GM21515 (cell line): ENCODE results near the gene TRIM65.
A peak's percentile ranks its signal among the peaks of the same experiment; 100 is the strongest.
"Not testable (repeated sequence)": the region's sequence is repeated elsewhere in the genome, so short reads cannot be mapped to it uniquely, and the experiment has no call there.

Experiments
- ATAC-seq: cut with Tn5 transposase; IDR thresholded peaks from one replicate; pipeline ENCODE4 v1.9.1; 2021; ENCODE audit not compliant: unreplicated experiment

Gene TRIM65

DNA sequence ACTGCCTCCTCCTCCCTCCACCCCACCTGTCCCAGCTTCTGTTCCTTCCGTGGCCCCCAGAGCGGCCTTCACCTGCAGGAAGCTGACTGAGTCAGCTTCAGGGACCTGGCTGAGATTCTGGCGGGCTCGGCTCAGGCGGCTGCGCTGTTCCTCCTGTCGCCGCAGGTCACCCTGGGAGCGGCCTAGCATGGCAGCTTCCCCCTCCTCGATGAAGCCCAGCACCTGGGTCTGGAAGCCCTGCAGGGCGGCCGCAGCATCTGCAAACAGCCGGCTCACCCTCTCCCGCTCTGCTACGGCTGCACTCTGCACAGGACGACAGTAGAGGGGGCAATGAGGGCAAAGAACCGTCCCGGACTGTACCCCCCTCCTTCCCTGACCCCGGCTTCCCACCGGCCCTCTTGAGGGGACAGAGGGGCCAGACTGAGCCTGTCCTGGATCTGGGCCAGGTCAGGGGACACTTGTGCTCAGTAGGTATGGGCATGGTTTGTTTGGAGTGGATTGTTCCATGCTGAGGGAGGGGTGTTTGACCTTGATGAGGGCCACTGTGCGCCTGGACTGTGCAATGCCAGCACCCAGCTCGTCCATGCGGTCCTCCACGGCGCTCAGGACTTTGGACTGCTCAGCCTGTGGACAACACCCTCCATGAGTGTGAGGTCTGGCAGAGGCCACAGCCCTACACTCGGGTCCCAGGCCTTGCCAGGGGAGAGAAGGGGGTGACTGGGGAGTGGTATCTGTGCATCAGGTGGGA is 20.4 kb downstream of the TRIM65 start:
- ATAC-seq, result no peak

DNA sequence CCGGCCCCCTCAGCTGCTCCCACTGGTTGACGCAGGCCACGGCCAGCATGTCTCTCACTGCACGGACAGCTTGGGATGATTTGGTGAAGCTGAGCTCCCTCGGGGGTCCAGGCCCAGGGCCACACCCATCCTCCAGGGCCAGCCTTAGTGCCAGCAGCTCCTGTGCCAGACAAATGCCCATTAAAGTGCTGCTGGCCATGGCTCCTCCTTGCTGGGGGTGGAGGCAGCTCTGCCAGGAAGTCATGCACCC is 20.9 kb downstream of the TRIM65 start:
- no peak for ATAC-seq

DNA sequence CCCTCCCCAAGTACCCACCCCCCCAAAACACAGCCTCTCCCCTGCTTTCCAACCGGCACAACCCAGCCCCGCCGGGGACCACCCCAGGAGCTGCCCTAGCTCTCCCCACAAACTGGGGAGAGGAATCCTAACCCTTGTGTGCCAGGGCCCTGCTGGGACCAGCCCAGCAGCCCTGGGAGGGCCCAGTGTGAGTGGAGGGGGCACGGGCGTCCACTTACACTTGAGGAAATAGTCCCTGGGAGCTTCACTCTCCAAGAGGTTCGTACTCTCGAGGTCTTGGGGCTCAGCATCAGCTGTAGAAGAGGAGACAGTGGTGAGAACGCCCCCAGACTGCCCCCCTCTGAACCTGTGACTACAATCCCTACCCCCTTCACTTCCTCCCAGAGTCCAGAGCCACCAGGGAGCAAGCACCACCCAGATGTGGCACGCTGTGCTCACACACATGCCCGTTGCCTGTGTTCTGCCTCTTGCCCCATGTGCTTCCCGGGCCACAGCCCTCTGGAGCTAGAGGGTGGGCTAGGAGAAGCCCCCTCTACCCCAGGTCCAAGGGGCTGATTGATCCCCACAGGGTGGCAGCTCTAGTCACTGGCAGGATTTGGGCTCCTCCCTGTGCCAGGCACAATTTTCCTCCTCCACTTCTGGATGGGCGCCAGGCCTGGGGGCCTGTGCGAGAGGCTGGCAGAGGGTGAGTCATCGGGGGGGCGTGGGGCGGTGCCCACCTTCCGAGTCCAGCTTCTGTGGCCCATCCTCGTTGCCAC is 21.4 kb downstream of the TRIM65 start:
- ATAC-seq, result no peak

DNA sequence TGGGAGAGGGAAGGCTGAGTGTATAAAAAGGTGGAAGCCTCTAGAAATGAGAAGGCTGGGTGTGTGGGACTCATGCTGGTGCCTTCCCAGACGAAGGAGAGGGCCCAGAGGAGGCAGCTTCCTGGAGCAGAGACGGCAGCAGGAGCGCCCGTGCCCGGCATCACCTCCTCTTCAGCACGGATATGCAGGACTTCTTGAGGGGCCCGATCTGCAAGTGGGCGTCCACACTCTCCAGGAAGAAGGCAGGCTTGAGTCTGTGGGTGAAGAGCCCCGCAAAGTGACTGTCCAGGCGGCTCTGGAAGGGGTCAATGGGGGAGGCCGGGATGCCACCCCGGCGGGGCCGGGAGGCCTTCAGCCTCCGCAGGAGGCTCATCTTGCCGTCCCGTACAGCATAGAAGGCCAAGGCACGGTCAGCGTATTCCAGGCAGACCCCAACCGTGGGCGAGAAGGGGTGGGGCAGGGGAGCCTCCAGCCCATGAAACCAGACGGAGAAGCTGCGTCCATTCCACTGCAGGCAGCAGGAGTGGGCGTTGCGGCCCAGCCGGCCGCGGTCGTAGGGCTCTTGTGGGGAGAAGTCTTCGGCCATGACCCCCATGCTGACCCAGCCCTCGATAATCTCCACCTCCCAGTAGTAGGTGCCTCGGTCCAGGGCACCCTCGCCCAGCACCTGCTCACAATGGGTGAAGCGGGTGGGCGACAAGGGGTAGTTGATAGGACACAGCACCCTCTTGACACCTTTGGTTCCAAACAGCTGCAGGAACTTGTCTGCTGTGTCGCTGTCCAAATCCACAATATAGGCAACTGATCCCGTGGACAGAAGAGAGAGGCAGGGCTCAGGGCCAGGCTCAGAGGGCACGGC is 22.2 kb downstream of the TRIM65 start:
- ATAC-seq, result no peak

DNA sequence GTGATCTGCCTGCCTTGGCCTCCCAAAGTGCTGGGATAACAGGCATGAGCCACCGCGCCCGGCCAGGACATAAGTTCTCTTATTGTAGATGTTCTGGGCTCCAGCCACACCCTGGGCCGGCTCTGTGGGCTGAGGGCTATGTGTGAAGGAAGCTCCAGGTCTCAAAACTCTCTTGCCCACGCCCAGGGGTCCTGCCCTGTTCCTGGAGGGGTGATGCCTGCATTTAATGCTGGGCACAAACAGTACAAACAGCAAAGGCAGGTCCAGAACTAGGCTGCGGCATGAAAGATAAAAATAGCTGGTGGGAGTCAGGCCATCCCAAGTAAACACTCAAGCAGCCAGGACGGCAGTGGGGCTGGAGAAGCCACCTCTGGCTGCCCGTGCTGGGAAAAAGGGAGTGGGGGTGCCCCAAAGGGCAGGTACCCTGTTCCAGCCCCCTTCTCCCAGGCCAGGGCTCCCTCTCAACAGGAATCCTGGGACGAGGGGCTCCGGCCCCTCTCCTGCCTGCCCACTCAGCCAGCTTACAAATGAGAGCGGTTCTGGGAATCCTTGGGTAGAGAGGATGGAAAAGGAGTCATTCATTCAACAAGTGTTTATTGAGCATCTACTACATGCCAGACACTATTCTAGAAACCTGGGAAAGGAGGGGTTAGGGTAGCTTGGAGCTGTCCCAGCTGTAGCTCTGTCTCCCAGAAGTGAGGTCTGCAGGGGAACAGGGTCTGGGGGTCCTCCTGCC is 23.0 kb downstream of the TRIM65 start:
- ATAC-seq, result no peak

DNA sequence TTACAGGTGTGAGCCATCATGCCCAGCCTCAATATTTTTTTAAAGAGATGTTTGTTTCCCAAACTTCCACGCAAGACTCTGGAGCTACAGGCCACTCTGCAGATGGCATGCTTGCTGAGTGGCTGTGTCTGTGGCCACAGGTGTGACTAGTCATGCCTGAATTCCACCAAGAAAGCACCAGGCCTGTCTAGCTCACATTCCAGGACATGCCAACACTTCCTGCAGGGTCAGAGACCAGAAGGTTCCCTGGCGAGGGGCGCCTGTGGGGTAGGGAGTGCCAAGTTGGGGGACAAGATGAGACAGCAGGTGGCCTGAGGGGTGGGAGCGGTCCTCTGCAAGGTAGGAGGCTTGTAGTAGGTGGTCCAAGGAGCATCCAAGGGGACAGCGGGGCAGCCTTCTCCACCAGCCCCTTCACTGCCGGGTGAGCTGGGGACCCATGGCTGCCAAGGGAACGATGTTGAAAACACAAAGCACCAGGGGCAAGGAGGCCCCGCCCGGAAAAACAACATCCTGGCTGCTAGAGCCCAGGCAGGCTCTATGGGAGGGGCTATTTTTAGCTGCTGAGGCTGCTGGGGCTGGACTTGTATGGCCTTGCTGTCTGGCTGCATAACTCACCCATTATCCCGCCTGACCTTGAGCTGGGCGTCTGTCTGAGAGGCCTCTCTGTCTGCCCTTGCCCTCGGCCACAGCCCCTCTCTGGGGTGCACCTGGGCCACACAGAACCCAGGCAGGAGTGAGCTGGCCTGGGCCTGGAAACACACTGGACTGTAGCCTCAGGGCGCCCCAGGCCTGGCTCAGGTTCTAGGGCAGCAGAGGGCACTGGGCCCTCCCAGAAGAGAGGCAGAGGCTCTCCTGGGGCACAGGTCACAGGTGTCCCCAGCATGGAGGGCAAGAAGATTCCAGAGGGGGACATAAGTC is 24.1 kb downstream of the TRIM65 start:
- no peak for ATAC-seq

DNA sequence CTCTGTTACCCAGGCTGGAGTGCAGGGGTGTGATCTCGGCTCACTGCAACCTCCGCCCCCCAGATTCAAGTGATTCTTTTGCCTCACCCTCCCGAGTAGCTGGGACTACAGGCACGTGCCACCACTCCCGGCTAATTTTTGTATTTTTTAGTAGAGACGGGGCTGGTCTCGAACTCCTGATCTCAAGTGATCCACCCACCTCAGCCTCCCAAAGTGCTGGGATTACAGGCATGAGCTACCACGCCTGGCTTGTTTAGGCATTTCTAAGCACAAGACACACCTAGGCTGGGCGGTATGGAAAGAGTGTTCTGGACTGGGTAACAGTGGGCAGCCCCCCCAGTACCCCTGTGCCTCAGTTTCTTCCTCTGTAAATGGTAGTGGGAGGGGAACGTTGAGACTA is 26.5 kb downstream of the TRIM65 start:
- not testable (repeated sequence) for ATAC-seq

DNA sequence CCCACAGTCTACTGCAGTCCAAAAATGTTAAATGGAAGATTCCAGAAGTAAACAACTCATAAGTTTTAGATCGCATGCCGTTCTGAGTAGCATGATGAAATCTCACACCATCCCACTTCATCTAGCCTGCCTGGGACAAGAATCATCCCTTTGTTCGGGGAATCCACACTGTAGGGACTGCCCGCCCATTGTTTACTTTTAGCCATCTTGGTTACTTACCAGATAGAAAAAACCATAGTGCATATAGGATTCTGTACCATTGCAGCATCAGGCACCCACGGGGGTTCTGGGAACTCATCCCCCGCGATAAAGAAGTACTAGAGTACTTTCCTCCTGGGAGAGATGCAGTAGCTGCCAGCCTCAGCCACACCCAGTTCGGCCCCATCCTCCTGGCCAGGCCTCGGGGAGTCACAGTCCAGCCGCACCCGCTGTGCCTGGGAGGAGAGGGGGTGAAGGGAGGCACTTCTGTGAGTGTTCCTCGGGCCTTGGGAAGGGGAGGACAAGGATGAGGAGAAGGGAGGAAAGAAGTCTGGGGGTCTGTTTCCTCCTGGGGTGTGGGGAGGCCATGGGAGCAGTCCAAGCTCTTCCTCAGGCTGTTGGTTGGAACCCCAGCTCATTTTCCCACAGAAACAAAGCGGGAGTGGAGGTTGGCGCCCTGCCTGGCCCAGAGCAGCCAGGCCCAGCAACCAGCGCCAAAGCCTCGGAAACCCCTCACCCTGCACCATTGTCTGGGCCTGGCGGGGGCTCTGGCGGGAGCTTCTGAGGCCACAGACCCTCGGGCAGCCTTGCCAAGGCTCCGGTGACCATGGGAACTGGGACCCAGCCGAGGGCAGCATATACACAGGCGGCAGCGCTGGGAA is 27.2 kb downstream of the TRIM65 start:
- ATAC-seq, result no peak

DNA sequence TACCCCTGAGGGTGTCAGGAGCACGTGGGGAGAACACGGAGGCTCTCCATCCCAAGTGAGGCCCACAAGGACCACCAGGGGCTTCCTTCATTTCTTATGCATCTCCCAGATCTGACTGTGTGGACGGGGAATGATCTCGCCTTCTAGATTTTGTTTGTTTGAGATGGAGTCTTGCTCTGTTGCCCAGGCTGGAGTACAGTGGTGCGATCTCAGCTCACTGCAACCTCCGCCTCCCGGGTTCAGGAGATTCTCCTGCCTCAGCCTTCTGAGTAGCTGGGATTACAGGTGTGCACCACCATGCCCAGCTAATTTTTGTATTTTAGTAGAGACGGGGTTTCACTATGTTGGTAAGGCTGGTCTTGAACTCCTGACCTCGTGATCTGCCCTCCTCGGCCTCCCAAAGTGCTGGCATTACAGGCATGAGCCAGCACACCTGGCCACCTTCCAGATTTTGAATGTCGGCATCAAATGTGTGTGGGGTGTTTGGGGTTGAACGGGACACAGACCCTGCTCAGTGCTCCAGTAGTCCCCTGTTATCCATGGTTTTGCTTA is 27.9 kb downstream of the TRIM65 start:
- not testable (repeated sequence) for ATAC-seq

DNA sequence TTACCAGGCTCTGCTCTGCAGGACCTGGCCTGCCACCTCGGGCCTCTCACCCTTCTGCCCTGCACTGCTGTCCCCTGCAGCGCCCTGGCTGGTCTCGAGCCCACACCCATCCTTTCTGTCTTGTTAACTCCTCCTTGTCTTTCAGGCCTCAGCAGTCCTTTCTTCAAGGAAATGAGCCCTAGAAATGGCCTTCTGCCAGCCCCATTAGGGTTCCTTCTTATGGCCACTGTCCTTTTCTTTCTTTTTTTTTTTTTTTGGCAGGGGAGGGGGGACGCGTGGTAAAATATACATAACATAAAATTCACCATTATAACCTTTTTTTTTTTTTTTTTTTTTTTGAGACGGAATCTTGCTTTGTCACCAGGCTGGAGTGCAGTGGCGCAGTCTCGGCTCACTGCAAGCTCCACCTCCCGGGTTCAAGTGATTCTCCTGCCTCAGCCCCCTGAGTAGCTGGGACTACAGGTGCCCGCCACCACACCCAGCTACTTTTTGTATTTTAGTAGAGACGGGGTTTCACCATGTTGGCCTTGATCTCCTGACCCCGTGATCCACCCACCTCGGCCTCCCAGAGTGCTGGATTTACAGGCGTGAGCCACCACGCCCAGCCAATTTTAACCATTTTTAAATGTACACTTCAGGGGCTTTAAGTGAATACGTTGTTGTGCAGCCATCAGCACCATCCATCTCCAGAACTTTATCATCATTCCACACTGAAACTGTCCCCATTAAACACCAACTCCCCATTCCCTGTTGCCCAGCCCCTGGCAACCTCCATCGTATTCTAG is 31.2 kb downstream of the TRIM65 start:
- not testable (repeated sequence) for ATAC-seq

DNA sequence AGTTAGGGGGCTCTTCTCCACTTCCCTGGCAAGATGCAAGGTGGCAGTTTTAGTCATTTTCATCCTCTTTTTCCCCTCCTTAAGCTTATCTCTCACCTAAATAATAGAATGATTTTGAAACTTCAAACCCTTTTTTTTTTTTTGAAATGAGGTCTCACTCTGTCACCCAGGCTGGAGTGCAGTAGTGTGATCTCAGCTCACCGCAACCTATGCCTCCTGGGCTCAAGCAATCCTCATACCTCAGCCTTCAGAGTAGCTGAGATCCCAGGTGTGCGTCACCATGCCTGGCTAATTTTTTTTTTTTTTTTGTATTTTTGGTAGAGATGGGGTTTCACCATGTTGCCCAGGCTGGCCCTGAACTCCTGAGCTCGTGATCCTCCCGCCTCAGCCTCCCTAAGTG is 31.9 kb downstream of the TRIM65 start:
- peak; percentile 20 for ATAC-seq

DNA sequence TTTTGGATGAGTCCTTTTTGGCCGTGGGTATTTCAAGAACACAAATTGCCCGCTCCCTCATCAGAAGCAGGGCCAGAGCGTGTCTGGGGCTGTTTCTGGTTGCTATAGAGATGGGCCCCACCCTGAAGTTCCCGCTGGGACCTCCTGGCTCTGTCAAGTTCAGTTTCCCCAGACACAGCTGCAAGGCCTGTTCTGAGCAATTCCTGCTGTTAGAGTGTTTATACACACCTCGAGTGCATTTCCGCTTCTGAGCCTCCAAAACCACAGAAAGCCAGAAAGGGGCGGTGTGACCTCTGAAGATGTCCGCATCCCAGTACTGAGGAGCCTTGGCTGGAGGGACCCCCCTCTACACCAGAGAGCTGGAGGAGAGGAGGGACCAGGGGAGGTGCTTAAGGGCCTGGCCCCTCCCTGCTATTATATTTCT is 32.3 kb downstream of the TRIM65 start:
- peak; percentile 88 for ATAC-seq

DNA sequence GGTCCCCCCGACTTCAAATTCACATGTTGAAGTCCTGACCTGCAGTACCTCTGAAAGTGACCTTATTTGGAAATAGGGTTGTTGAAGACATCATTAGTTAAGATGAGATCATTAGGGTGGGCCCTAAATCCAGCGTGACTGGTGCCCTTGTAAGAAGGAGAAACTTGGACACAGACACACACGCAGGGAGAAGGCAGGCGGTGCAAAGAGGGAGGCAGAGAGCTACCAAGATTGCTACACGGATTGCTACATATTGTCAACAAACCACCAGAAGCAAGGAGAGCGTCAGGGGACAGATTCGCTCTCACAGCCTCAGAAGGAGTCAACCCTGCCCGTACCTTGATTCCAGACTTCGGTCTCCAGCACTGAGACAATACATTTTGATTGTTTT is 34.8 kb downstream of the TRIM65 start:
- ATAC-seq, result no peak

DNA sequence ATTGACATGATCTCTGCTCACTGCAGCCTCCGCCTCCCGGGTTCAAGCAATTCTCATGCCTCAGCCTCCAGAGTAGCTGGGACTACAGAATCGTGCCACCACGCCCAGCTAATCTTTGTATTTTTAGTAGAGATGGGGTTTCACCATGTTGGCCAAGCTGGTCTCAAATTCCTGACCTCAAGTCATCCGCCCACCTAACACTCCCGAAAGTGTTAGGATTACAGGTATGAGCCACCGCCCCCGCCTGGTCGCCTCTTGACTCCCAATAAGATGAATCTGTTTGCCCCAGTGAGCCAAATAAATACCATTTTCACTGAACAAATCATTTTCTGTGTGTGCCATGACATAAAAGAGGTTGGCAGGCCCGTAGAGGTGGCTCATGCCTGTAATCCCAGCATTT is 37.4 kb downstream of the TRIM65 start:
- not testable (repeated sequence) for ATAC-seq

DNA sequence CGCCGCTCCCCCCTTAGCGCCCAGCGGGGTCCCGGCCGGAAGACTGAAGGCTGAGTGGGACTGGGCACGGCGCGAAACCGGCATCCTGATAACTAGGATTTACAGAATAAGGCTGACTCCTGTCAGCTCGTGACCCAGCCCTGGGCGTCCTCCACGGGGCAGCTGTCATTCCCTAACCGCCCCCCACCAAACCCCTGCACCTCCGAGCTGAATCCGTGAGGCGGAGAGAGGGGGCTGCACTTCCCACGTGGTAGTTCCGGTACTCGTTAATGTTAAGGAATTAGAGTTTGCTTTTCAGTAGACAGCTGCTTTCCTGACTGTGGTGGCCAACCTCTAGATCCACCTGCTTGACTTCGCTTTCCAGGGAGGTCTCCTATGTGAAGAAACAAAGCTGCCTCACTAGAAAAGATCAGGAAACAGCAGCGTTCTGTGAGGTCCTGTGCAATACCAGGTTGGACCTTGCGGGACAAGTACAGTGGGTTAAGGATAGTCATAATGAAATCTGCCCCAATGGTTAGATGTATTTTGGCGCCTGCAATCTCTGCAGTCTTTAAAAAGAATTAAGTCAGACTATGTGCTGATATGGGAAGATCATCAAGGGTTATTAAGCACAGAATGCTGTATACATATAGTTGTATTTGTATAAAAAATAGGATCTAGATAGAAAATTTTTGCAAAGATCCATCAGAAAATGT is 40.5 kb downstream of the TRIM65 start:
- peak; percentile 1 for ATAC-seq

DNA sequence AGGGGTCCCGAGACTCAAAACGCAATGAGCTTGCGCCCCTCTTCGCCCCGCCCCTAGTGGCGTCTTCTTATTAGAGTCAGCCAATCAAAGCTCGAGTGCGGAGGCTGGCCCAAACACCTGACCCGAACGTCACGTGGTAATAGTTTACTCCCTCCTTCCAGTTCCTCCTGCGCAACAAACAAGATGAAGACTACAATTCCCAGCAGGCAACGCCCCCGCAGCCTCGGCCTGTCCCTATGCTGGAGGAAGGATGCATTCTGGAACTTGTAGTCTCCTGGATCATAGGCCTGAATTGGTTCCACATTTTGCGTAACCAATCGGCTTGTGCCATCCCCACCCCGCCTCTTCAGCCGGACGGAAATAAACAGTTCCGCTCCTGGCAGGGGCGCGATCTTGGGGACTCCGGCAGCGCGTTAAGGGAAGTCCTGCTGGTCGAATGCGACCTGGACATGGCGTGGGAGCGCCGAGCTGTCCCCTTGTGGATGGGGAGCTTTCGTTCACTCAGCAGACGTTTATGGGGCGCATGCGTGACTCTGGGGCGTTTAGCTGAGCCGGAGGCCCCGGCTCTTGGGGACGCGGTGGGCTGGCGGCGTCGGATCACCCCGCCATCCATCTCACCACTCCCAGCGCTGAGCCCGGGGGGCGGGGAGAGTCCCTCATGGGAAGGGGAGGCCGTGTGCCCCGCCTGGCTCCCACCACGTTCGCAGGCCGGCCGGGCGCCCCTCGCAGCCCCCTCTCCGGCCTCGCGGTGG is 41.3 kb downstream of the TRIM65 start, which contains the start of gene WBP2:
WBP2 (minus strand) TSS at position 26 of the 752 bp plus-strand sequence. CDS start 38 bp downstream, outside the sequence.
- peak; percentile 80 for ATAC-seq

DNA sequence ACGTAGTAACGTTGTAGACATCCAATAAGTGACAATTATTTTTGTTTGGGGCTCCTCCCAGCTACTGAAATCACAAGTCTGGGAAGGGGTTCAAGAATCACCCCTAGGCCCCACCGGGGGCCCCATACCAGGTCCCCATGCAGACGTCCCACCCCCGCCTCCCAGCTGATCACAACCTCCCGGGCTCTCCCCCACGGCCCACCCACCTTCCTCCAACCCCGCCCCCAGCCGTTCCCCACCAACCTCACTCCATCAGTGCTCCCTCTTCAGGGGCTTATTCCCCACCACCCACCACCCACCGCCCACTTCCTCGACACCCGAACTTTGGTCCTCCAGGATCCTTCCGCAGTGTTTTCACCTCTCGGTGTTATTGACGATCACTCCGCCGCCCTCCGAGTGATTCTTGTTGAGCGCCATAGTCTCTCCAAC is 41.9 kb downstream of the TRIM65 start:
- ATAC-seq, result no peak
